B cell (primary cell): ENCODE results near the gene FNDC3A. TPM values are rescaled to one million over a fixed set of nuclear protein-coding genes. Genes with fewer than 3 reads are reported as not detected.

Experiments used
- ATAC-seq: fragments of 200-7000 bp; cut with Tn5 transposase; one replicate; pipeline ENCODE4 v1.10.0; 2021; ENCODE audit warnings: low read depth, mild to moderate bottlenecking, moderate number of reproducible peaks, moderate library complexity
- CTCF ChIA-PET: fragments of 350-600 bp; sonication (Branson Sonifier 250); formaldehyde crosslinking; loops from one replicate; lab custom pipeline; 2021; ENCODE audit warnings: antibody characterized with exemption, inconsistent platforms; lab: Charles Lee
- POLR2A ChIA-PET: fragments of 350-600 bp; sonication (Branson Sonifier 250); formaldehyde crosslinking; loops from one replicate; lab custom pipeline; 2021; ENCODE audit warnings: antibody characterized with exemption; lab: Charles Lee
- DNase-seq: peaks from one replicate; pipeline ENCODE4 v3.0.0; 2013
- H2AFZ ChIP-seq: 2 replicates; pipeline ENCODE4 v1.6.1; 2012; ENCODE audit warnings: mild to moderate bottlenecking, low read depth, low read length; ENCODE audit not compliant: insufficient read depth, poor library complexity, severe bottlenecking
- H3K27ac ChIP-seq, 2 donors: 1 replicate in 1 of 2; 2 replicates in 1 of 2; pipeline ENCODE4 v1.5.1; 2012 to 2013; ENCODE audit warnings: low read length in 2 of 2, mild to moderate bottlenecking in 2 of 2, moderate library complexity in 1 of 2
- H3K27me3 ChIP-seq, 4 experiments: fragments of 200-600 bp in 1 of 4; sonication (generic) in 1 of 4; replicated peaks in 1 of 4; 1 replicate in 2 of 4; 2 replicates in 2 of 4; pipeline versions ENCODE4 v1.6.1 to v1.7.0; 2013 to 2016; ENCODE audit warnings: low read length in 3 of 4, mild to moderate bottlenecking in 2 of 4, mixed read lengths in 1 of 4, moderate library complexity in 1 of 4; ENCODE audit not compliant: insufficient read depth in 4 of 4, control insufficient read depth in 3 of 4; ENCODE audit errors: control extremely low read depth in 1 of 4
- H3K36me3 ChIP-seq, 2 experiments: replicated peaks in 1 of 2; 1 replicate in 1 of 2; 2 replicates in 1 of 2; pipeline versions ENCODE4 v1.6.1 to v1.7.1; 2013; ENCODE audit warnings: low read length in 1 of 2; ENCODE audit not compliant: insufficient read depth in 2 of 2, control insufficient read depth in 1 of 2; ENCODE audit errors: control extremely low read depth in 1 of 2, extremely low read depth in 1 of 2
- H3K4me1 ChIP-seq, 2 donors: fragments of 200-600 bp in 1 of 2; sonication (generic) in 1 of 2; 1 replicate in 1 of 2; 2 replicates in 1 of 2; pipeline versions ENCODE4 v1.5.1 to v1.6.1; 2013 to 2017; ENCODE audit warnings: low read length in 2 of 2; ENCODE audit not compliant: control insufficient read depth in 2 of 2, insufficient read depth in 2 of 2
- H3K4me2 ChIP-seq: replicated peaks from 2 replicates; pipeline ENCODE3; 2012; ENCODE audit warnings: mild to moderate bottlenecking, low read depth, low read length; ENCODE audit not compliant: poor library complexity, severe bottlenecking
- H3K4me3 ChIP-seq, 5 experiments: fragments of 200-600 bp in 1 of 5; sonication (generic) in 1 of 5; 1 replicate in 3 of 5; 2 replicates in 2 of 5; pipeline versions ENCODE4 v1.5.1 to v1.7.0; 2011 to 2016; ENCODE audit warnings: low read length in 4 of 5, mild to moderate bottlenecking in 4 of 5, low read depth in 2 of 5, control low read depth in 1 of 5, moderate library complexity in 1 of 5; ENCODE audit not compliant: insufficient read depth in 1 of 5; ENCODE audit errors: control extremely low read depth in 1 of 5, extremely low read depth in 1 of 5
- H3K79me2 ChIP-seq: fragments of 200-600 bp; sonication (generic); one replicate; pipeline ENCODE4 v1.6.0; 2016; ENCODE audit warnings: low read length; ENCODE audit not compliant: control insufficient read depth, insufficient read depth
- H3K9ac ChIP-seq: fragments of 200-600 bp; sonication (generic); 2 replicates; pipeline ENCODE4 v1.6.1; 2017; ENCODE audit warnings: mild to moderate bottlenecking, low read length, moderate library complexity
- H3K9me3 ChIP-seq, 3 donors: one replicate each; pipeline versions ENCODE4 v1.6.1 to v1.7.1; 2013; ENCODE audit warnings: low read length in 2 of 3; ENCODE audit not compliant: control insufficient read depth in 2 of 3, insufficient read depth in 1 of 3; ENCODE audit errors: control extremely low read depth in 1 of 3
- H4K20me1 ChIP-seq: 2 replicates; pipeline ENCODE4 v1.6.0; 2012; ENCODE audit warnings: mild to moderate bottlenecking, low read length; ENCODE audit not compliant: insufficient read depth, control insufficient read depth, poor library complexity, severe bottlenecking
- H3K27ac Mint-ChIP-seq: one replicate; pipeline ENCODE4 v1.8.0; 2021; ENCODE audit warnings: mixed read lengths
- H3K27me3 Mint-ChIP-seq: one replicate; pipeline ENCODE4 v1.8.0; 2021; ENCODE audit warnings: mixed read lengths
- H3K4me1 Mint-ChIP-seq: one replicate; pipeline ENCODE4 v1.8.0; 2021; ENCODE audit warnings: mixed read lengths
- H3K4me3 Mint-ChIP-seq: one replicate; pipeline ENCODE4 v1.8.0; 2021; ENCODE audit warnings: mixed read lengths
- H3K9me3 Mint-ChIP-seq: one replicate; pipeline ENCODE4 v1.8.0; 2022; ENCODE audit warnings: mixed read lengths; ENCODE audit not compliant: insufficient read depth
- CTCF ChIP-seq: fragments of 200-600 bp; IDR thresholded peaks from one replicate; pipeline ENCODE4 v1.8.0; 2022; ENCODE audit warnings: antibody characterized with exemption, mild to moderate bottlenecking
- EZH2 ChIP-seq: IDR thresholded peaks from 2 replicates; pipeline ENCODE4 v1.6.1; 2012; ENCODE audit warnings: borderline replicate concordance, low read depth, mild to moderate bottlenecking, moderate library complexity, low read length; ENCODE audit not compliant: insufficient read depth, poor library complexity, severe bottlenecking
- WGBS: methylation state at CpG from one replicate; pipeline ENCODE4 v1.1.5; 2013; ENCODE audit warnings: missing lambda C conversion rate; ENCODE audit not compliant: insufficient coverage; 5-methylcytosine and 5-hydroxymethylcytosine counted together
- intact Hi-C: fragments of 100-400 bp; cut with micrococcal nuclease; formaldehyde crosslinking; loops from one replicate; pipeline ENCODE4 v1.10.0; 2022
- polyA plus RNA-seq: library from polyadenylated mRNA; depleted of rRNA; stranded (reverse); fragments of >200 nt; gene quantifications from 2 replicates; pipeline ENCODE4 v1.2.3, GENCODE V29; 2012
- total RNA-seq, 2 donors: library from RNA; stranded (reverse); fragments of 120-200 nt in 1 of 2; gene quantifications; 1 replicate in 1 of 2; 2 replicates in 1 of 2; pipeline versions ENCODE4 v1.2.3 to v1.2.4, GENCODE V29; 2013 to 2022

FNDC3A gene
- total and polyA plus RNA-seq, 2 donors (not counting 1 experiment from before 2014, with no cell fraction given) = 13.5 to 37.1 TPM

GRCh38 chr13:49214917-49215376, 239.2 kb downstream of the FNDC3A start:
- TF ChIP-seq EZH2 (no peak), CTCF (peak; percentile 25)
- Histone ChIP-seq H3K4me1 (peaks cover 36% of the 10 kb centered on the region in 2 donors), H3K79me2 (no peaks in the 10 kb centered on the region), H3K9ac (no peak overlapping the region), H3K27ac (no peak overlapping the region), H3K9me3 (peaks cover 0 to 30% (median 0%) of the 10 kb centered on the region in 3 donors), H3K4me2 (peak overlapping the region; percentile 27), H3K27me3 (peaks cover 0 to 28% (median 19%) of the 10 kb centered on the region in 4 experiments), H3K4me3 (no peak overlapping the region), H4K20me1 (no peaks in the 10 kb centered on the region), H2AFZ (peak overlapping the region; percentile 57), H3K36me3 (no peaks in the 10 kb centered on the region)
- POLR2A ChIA-PET = interaction anchor here (0.7 kb wide), 1 partner anchor 1143 kb away, joined by 8 read pairs; no protein-coding TSS in a partner anchor
- H3K4me1 Mint-ChIP-seq = peaks cover 45% of the 10 kb centered on the region
- ATAC-seq (peak; percentile 73), DNase-seq (peak; percentile 58)
- intact Hi-C loops = no loop called here
- WGBS = 76% methylated on average over 2 of the region's 6 CpGs
- H3K27ac Mint-ChIP-seq = peak overlapping the region; percentile 59
- CTCF ChIA-PET = interaction anchor here (1.4 kb wide), 1 partner anchor 66 kb away, joined by 9 read pairs; no protein-coding TSS in a partner anchor
- no peaks in the 10 kb centered on the region for H3K9me3 Mint-ChIP-seq
- peaks cover 33% of the 10 kb centered on the region for H3K27me3 Mint-ChIP-seq
- peak overlapping the region; percentile 55 for H3K4me3 Mint-ChIP-seq

- ChIA-PET POLR2A (no interaction called here), CTCF (interaction anchor here (0.6 to 1.4 kb wide), 2 partner anchors 14 to 1840 kb away, joined by 3 read pairs; no protein-coding TSS in a partner anchor)
- TF ChIP-seq CTCF (no peak), EZH2 (no peak)
- ATAC-seq (no peak), DNase-seq (peak; percentile 4)
- Mint-ChIP-seq H3K9me3 (no peaks in the 10 kb centered on the region), H3K4me1 (peaks cover 50% of the 10 kb centered on the region), H3K4me3 (peak overlapping the region; percentile 3), H3K27me3 (peaks cover 36% of the 10 kb centered on the region), H3K27ac (no peak overlapping the region)
- Histone ChIP-seq H3K9ac (no peak overlapping the region), H3K4me1 (peaks cover 41 to 47% of the 10 kb centered on the region in 2 donors), H3K27ac (no peak overlapping the region), H3K27me3 (peaks cover 0 to 37% (median 23%) of the 10 kb centered on the region in 4 experiments), H3K36me3 (no peaks in the 10 kb centered on the region), H4K20me1 (no peaks in the 10 kb centered on the region), H3K9me3 (peaks cover 0 to 36% (median 0%) of the 10 kb centered on the region in 3 donors), H3K4me3 (no peak overlapping the region), H3K4me2 (no peak overlapping the region), H3K79me2 (no peaks in the 10 kb centered on the region), H2AFZ (peak overlapping the region; percentile 52)
- intact Hi-C loops = no loop called here
- WGBS = 100% methylated on average over 1 of the region's 6 CpGs
Measured at GRCh38 chr13:49216334-49216733, 240.6 kb downstream of the FNDC3A start.
